Mesenchymal stem cell (in vitro differentiated cells and primary cell): ENCODE measurements around the gene BAZ1B.

Experiments
- DNase-seq: peaks from one replicate; pipeline ENCODE4 v3.0.0-alpha.2; 2013
- H2AFZ ChIP-seq: one replicate; pipeline ENCODE4 v1.6.1; 2013; ENCODE audit warnings: low read depth, mild to moderate bottlenecking, control low read depth, inconsistent platforms, low read length, moderate library complexity
- H2AK5ac ChIP-seq: 2 replicates; pipeline ENCODE4 v1.6.1; 2013; ENCODE audit warnings: low read length, moderate library complexity, mild to moderate bottlenecking, inconsistent platforms; ENCODE audit not compliant: severe bottlenecking
- H2BK120ac ChIP-seq: one replicate; pipeline ENCODE4 v1.6.1; 2013; ENCODE audit warnings: low read depth, mild to moderate bottlenecking, inconsistent platforms, low read length, moderate library complexity
- H2BK12ac ChIP-seq, 2 experiments: one replicate each; pipeline ENCODE4 v1.6.1; 2013; ENCODE audit warnings: inconsistent platforms in 2 of 2, low read length in 2 of 2, mild to moderate bottlenecking in 2 of 2, moderate library complexity in 2 of 2, control low read depth in 1 of 2
- H2BK15ac ChIP-seq: one replicate; pipeline ENCODE4 v1.6.1; 2013; ENCODE audit warnings: mild to moderate bottlenecking, low read depth, inconsistent platforms; ENCODE audit not compliant: poor library complexity, severe bottlenecking
- H2BK5ac ChIP-seq: 2 replicates; pipeline ENCODE4 v1.6.1; 2013; ENCODE audit warnings: low read depth, mild to moderate bottlenecking, low read length, control low read depth, inconsistent platforms; ENCODE audit not compliant: poor library complexity, severe bottlenecking
- H3K14ac ChIP-seq, 2 experiments: one replicate each; pipeline ENCODE4 v1.6.1; 2013; ENCODE audit warnings: inconsistent platforms in 2 of 2, low read length in 2 of 2, control low read depth in 1 of 2, mild to moderate bottlenecking in 1 of 2, moderate library complexity in 1 of 2
- H3K18ac ChIP-seq, 2 experiments: one replicate each; pipeline ENCODE4 v1.6.1; 2013; ENCODE audit warnings: inconsistent platforms in 2 of 2, low read length in 2 of 2, control low read depth in 1 of 2, low read depth in 1 of 2, mild to moderate bottlenecking in 1 of 2
- H3K23ac ChIP-seq, 2 experiments: one replicate each; pipeline ENCODE4 v1.6.1; 2013; ENCODE audit warnings: inconsistent platforms in 2 of 2, low read length in 2 of 2, mild to moderate bottlenecking in 2 of 2, moderate library complexity in 2 of 2, control low read depth in 1 of 2
- H3K27ac ChIP-seq: 2 replicates; pipeline ENCODE4 v1.5.1; 2013; ENCODE audit warnings: mild to moderate bottlenecking, moderate library complexity, low read length, control low read depth, inconsistent platforms; ENCODE audit not compliant: poor library complexity, severe bottlenecking
- H3K27me3 ChIP-seq, 2 experiments: 2 replicates each; pipeline versions ENCODE4 v1.6.1 to v1.7.0; 2013; ENCODE audit warnings: low read length in 2 of 2, mild to moderate bottlenecking in 2 of 2, moderate library complexity in 2 of 2, control low read depth in 1 of 2, inconsistent platforms in 1 of 2; ENCODE audit not compliant: control insufficient read depth in 1 of 2, insufficient read depth in 1 of 2
- H3K36me3 ChIP-seq, 2 experiments: 2 replicates each; pipeline versions ENCODE4 v1.6.1 to v1.7.0; 2013; ENCODE audit warnings: low read length in 2 of 2, control low read depth in 1 of 2, inconsistent platforms in 1 of 2, low read depth in 1 of 2, mild to moderate bottlenecking in 1 of 2; ENCODE audit not compliant: insufficient read depth in 2 of 2, control insufficient read depth in 1 of 2
- H3K4ac ChIP-seq, 2 experiments: one replicate each; pipeline ENCODE4 v1.6.1; 2013; ENCODE audit warnings: inconsistent platforms in 2 of 2, low read length in 2 of 2, mild to moderate bottlenecking in 2 of 2, moderate library complexity in 2 of 2, control low read depth in 1 of 2, low read depth in 1 of 2
- H3K4me1 ChIP-seq: 2 replicates; pipeline ENCODE4 v1.6.1; 2013; ENCODE audit warnings: low read depth, low read length, control low read depth; ENCODE audit not compliant: control insufficient read depth, insufficient read depth
- H3K4me2 ChIP-seq: 2 replicates; pipeline ENCODE4 v1.6.1; 2013; ENCODE audit warnings: low read length, mild to moderate bottlenecking, inconsistent platforms; ENCODE audit not compliant: poor library complexity, severe bottlenecking
- H3K4me3 ChIP-seq, 2 experiments: 2 replicates each; pipeline versions ENCODE4 v1.5.1 to v1.7.0; 2013; ENCODE audit warnings: low read length in 2 of 2, mild to moderate bottlenecking in 2 of 2, control low read depth in 1 of 2, low read depth in 1 of 2; ENCODE audit not compliant: insufficient read depth in 1 of 2
- H3K79me1 ChIP-seq: replicated peaks from 2 replicates; pipeline ENCODE4 v1.6.1; 2013; ENCODE audit warnings: mild to moderate bottlenecking, control low read depth, low read length, inconsistent platforms; ENCODE audit not compliant: poor library complexity, severe bottlenecking
- H3K9ac ChIP-seq: 2 replicates; pipeline ENCODE4 v1.7.0; 2013; ENCODE audit warnings: mild to moderate bottlenecking, low read length, moderate library complexity
- H3K9me3 ChIP-seq: 2 replicates; pipeline ENCODE4 v1.7.0; 2013; ENCODE audit warnings: mild to moderate bottlenecking, low read length; ENCODE audit not compliant: control insufficient read depth
- H4K8ac ChIP-seq: one replicate; pipeline ENCODE4 v1.6.1; 2013; ENCODE audit warnings: inconsistent platforms, mild to moderate bottlenecking, low read length, moderate library complexity
- H4K91ac ChIP-seq: one replicate; pipeline ENCODE4 v1.6.1; 2013; ENCODE audit warnings: mild to moderate bottlenecking, low read length, inconsistent platforms
- WGBS: methylation state at CpG from one replicate; pipeline ENCODE4 v1.1.7; 2013; ENCODE audit warnings: mixed read lengths; 5-methylcytosine and 5-hydroxymethylcytosine counted together

The BAZ1B gene

DNA sequence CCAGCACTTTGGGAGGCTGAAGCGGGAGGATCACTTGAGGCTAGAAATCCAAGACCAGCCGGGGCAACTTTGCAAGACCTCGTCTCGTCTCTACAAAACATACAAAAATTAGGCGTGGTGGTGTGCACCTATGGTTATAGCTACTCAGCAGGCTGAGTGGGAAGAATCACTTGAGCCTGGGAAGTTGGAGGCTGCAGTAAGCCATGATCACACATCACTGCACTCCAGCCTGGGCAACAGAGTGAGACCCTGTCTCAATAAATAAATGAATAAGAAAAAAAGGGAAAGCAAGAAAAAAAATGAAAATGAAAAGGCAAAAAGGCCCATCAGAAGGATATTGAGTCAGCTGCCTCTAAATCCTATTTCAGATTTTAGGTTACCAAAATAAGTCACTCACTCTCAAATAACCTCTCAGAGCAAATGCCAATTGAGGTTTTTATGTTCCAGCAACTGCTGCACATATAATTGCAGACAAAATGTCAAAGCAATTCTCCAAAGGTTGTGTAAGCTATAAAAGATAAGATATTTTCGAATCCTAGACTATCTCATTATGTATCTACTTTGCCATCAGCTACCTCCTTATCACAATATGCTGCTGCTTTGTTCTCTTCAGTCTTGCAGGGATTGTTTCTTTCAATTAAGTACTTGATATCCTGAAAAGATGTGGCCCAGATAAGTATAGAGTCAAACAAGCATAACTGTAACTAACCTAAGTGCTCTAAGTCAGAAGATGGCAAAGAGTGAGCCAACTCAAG, 4.7 kb downstream of the BAZ1B start:
- WGBS = 97% methylated on average over 6 of the region's 6 CpGs
- Histone ChIP-seq H2BK12ac (no peak overlapping the region), H2BK15ac (no peak overlapping the region), H2AFZ (no peak overlapping the region), H4K91ac (no peak overlapping the region), H3K4me1 (peaks cover 12% of the 10 kb centered on the region), H3K9ac (no peak overlapping the region), H3K27ac (no peak overlapping the region), H3K18ac (no peak overlapping the region), H2BK120ac (no peak overlapping the region), H3K9me3 (no peaks in the 10 kb centered on the region), H3K4ac (no peak overlapping the region), H3K4me3 (no peak overlapping the region), H2BK5ac (no peak overlapping the region), H4K8ac (no peak overlapping the region), H2AK5ac (no peak overlapping the region), H3K27me3 (no peaks in the 10 kb centered on the region), H3K79me1 (no peaks in the 10 kb centered on the region), H3K23ac (no peak overlapping the region), H3K36me3 (peaks cover 35 to 58% of the 10 kb centered on the region in 2 experiments), H3K14ac (no peak overlapping the region), H3K4me2 (no peak overlapping the region)
- no peak for DNase-seq

DNA sequence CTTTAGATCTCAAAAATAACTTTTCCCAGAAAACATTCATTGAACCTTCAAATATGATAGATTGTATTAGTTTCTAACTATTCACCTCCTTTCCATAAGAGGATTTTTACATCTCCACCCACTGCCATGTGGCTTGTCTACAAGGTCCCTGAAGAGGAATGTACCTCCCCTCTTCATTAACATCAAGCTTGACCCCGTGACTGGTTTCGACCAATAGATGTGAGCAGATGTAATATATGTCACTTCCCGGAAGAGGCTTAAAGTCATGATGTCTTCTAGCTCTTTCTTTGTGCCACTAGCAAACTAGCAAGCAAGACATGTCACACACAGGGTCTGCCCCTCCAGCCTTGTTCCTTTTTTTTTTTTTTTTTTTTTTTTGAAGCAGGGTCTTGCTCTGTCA, 6.9 kb downstream of the BAZ1B start:
- no peak overlapping the region for H2BK120ac ChIP-seq
- H2BK12ac ChIP-seq = no peak overlapping the region
- no peaks in the 10 kb centered on the region for H3K27me3 ChIP-seq
- no peaks in the 10 kb centered on the region for H3K79me1 ChIP-seq
- H3K23ac ChIP-seq = no peak overlapping the region
- 99% methylated on average over 3 of the region's 3 CpGs for WGBS
- no peak overlapping the region for H3K9ac ChIP-seq
- no peak overlapping the region for H4K91ac ChIP-seq
- peaks cover 35 to 75% of the 10 kb centered on the region in 2 experiments for H3K36me3 ChIP-seq
- H4K8ac ChIP-seq = no peak overlapping the region
- no peak overlapping the region for H3K4ac ChIP-seq
- H2AK5ac ChIP-seq = no peak overlapping the region
- no peak overlapping the region for H3K14ac ChIP-seq
- no peak overlapping the region for H3K4me2 ChIP-seq
- no peaks in the 10 kb centered on the region for H3K9me3 ChIP-seq
- H3K4me3 ChIP-seq = no peak overlapping the region
- no peak overlapping the region for H3K27ac ChIP-seq
- H2AFZ ChIP-seq = no peak overlapping the region
- no peak overlapping the region for H2BK5ac ChIP-seq
- H2BK15ac ChIP-seq = no peak overlapping the region
- no peak for DNase-seq
- peaks cover 14% of the 10 kb centered on the region for H3K4me1 ChIP-seq
- H3K18ac ChIP-seq = no peak overlapping the region

DNA sequence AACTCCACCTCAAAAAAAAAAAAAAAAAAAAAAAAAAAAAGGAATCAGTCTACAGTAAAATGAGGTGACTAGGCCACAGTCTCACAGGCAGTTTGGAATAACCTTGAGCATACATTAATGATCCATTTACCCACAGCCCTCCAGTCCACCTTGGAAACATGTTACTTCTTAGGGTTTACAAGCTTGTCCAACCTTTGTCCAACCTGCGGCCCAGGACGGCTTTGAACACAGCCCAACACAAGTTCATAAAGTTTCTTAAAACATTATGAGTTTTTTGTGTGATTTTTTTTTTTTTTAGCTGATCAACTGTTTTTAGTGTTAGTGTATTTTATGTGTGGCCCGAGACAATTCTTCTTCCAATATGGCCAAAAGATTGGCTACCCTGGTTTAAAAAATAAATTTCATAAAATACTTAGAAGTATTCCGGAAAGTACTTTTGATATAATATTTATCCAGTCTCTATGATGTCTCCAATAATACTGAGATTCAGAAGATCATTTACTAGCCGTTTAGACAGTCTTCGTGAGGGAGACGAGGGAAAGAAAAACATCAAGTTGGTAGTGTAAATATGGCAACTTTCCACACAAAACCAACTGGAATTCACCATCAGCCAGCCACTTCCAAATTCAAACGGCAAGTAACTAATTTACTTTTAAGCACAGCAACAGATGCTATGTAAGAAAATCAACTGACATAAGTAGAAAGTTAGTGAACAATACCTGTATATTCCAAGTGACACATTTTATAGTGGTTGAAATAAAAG, 9.9 kb downstream of the BAZ1B start:
- Histone ChIP-seq H3K23ac (no peak overlapping the region), H3K27me3 (no peaks in the 10 kb centered on the region), H3K4me2 (no peak overlapping the region), H3K27ac (peak overlapping the region; percentile 95), H3K18ac (no peak overlapping the region), H3K4me3 (no peak overlapping the region), H3K79me1 (peaks cover 3% of the 10 kb centered on the region), H2AK5ac (peak overlapping the region; percentile 96), H3K9me3 (no peaks in the 10 kb centered on the region), H3K9ac (no peak overlapping the region), H3K4ac (no peak overlapping the region), H2BK15ac (no peak overlapping the region), H4K8ac (no peak overlapping the region), H2BK120ac (no peak overlapping the region), H2BK12ac (no peak overlapping the region), H2AFZ (no peak overlapping the region), H3K36me3 (peaks cover 60 to 89% of the 10 kb centered on the region in 2 experiments), H3K14ac (no peak overlapping the region), H3K4me1 (peaks cover 9% of the 10 kb centered on the region), H4K91ac (no peak overlapping the region), H2BK5ac (peak overlapping the region; percentile 91)
- no peak for DNase-seq
- 92% methylated on average over 2 of the region's 8 CpGs for WGBS

GRCh38 chr7:73509463-73509862, 12.6 kb downstream of the BAZ1B start:
- no peak overlapping the region for H3K23ac ChIP-seq
- H2AFZ ChIP-seq = no peak overlapping the region
- no peak overlapping the region for H3K4me3 ChIP-seq
- H3K4ac ChIP-seq = no peak overlapping the region
- DNase-seq = no peak
- H3K9me3 ChIP-seq = no peaks in the 10 kb centered on the region
- H3K36me3 ChIP-seq = peaks cover 50 to 88% of the 10 kb centered on the region in 2 experiments
- no peak overlapping the region for H4K8ac ChIP-seq
- no peak overlapping the region for H2BK5ac ChIP-seq
- H2BK120ac ChIP-seq = no peak overlapping the region
- no peak overlapping the region for H2BK12ac ChIP-seq
- no peaks in the 10 kb centered on the region for H3K27me3 ChIP-seq
- no peak overlapping the region for H2BK15ac ChIP-seq
- H3K9ac ChIP-seq = no peak overlapping the region
- peaks cover 6% of the 10 kb centered on the region for H3K79me1 ChIP-seq
- H2AK5ac ChIP-seq = no peak overlapping the region
- no peak overlapping the region for H3K18ac ChIP-seq
- 98% methylated on average over 5 of the region's 5 CpGs for WGBS
- peaks cover 6% of the 10 kb centered on the region for H3K4me1 ChIP-seq
- peak overlapping the region; percentile 29 for H3K27ac ChIP-seq
- H3K4me2 ChIP-seq = no peak overlapping the region
- no peak overlapping the region for H4K91ac ChIP-seq
- H3K14ac ChIP-seq = no peak overlapping the region
